GM12875 (cell line): ENCODE data around the gene LCLAT1.

Source experiments
- H3K4me3 ChIP-seq: one replicate; pipeline ENCODE4 v1.5.1; 2011; ENCODE audit warnings: low read depth, low read length, control low read depth
- CTCF ChIP-seq: IDR thresholded peaks from 2 replicates; pipeline ENCODE4 v1.5.1; 2011; ENCODE audit warnings: low read depth, mild to moderate bottlenecking, control low read depth, inconsistent platforms, low read length, moderate library complexity, borderline replicate concordance; ENCODE audit not compliant: insufficient read depth

LCLAT1 gene

GRCh38 chr2:30655660-30656059 is 208.6 kb downstream of the LCLAT1 start:
- H3K4me3 ChIP-seq, result no peak overlapping the region

GRCh38 chr2:30656079-30656478 is 209.0 kb downstream of the LCLAT1 start:
- TF ChIP-seq CTCF, result no peak
- no peak overlapping the region for H3K4me3 ChIP-seq

More at GRCh38 chr2:30655660-30656059, 208.6 kb downstream of the LCLAT1 start:
- no peak for TF ChIP-seq CTCF

GRCh38 chr2:30661173-30662107 is 214.4 kb downstream of the LCLAT1 start:
- no peak overlapping the region for H3K4me3 ChIP-seq
- no peak for TF ChIP-seq CTCF

- no peak for TF ChIP-seq CTCF
- H3K4me3 ChIP-seq, result no peak overlapping the region
Observed at GRCh38 chr2:30662268-30663131, 215.5 kb downstream of the LCLAT1 start.

- H3K4me3 ChIP-seq, result no peak overlapping the region
- no peak for TF ChIP-seq CTCF
Observed at GRCh38 chr2:30663321-30663720, 216.3 kb downstream of the LCLAT1 start.

GRCh38 chr2:30663806-30664205 is 216.8 kb downstream of the LCLAT1 start:
- H3K4me3 ChIP-seq, result no peak overlapping the region
- no peak for TF ChIP-seq CTCF
